Dermis blood vessel endothelial cell (primary cell): ENCODE measurements around the gene ZNF200. TPM values are rescaled to one million over a fixed set of nuclear protein-coding genes. Genes with fewer than 3 reads are reported as not detected.

Experiments used
- DNase-seq: peaks from one replicate; pipeline ENCODE4 v3.0.0; 2010
- total RNA-seq: library from RNA; depleted of rRNA; stranded (reverse); fragments of >200 nt; gene quantifications from 2 replicates; pipeline ENCODE4 v1.2.3, GENCODE V29; 2014

ZNF200 gene
- total RNA-seq, 1 donor from 2014 or later: 11.2 TPM

- DNase-seq: peak; percentile 39
Observed at GRCh38 chr16:3173892-3174617, 60.9 kb downstream of the ZNF200 start.

Other genes with a start within 250 kb of the ZNF200 start
- not detected in 2 replicates for gene CLDN9, start 222.2 kb downstream of the ZNF200 start, total RNA-seq
- gene CLDN6, start 217.0 kb downstream of the ZNF200 start, total RNA-seq: not detected in 2 replicates
- gene TNFRSF12A, start 214.8 kb downstream of the ZNF200 start, total RNA-seq: 45.4 and 48.2 TPM in 2 replicates
- gene HCFC1R1, start 211.2 kb downstream of the ZNF200 start, total RNA-seq: 2.6 and 5.2 TPM in 2 replicates
- 21.4 and 25.4 TPM in 2 replicates for gene THOC6, start 211.1 kb downstream of the ZNF200 start, total RNA-seq
- not detected in 2 replicates for gene BICDL2, start 198.2 kb downstream of the ZNF200 start, total RNA-seq
- 0.09 TPM in 1 of 2 replicates, not detected in the other for gene MMP25, start 188.6 kb downstream of the ZNF200 start, total RNA-seq
- 29.5 and 133 TPM in 2 replicates for gene IL32, start 169.5 kb downstream of the ZNF200 start, total RNA-seq
- gene ZSCAN10, start 135.9 kb downstream of the ZNF200 start, total RNA-seq: not detected in 2 replicates
- 26.2 and 30.2 TPM in 2 replicates for gene ZNF205, start 122.6 kb downstream of the ZNF200 start, total RNA-seq
- 6.6 and 14.6 TPM in 2 replicates for gene ZNF213, start 100.1 kb downstream of the ZNF200 start, total RNA-seq
- not detected in 2 replicates for gene OR1F1, start 47.0 kb downstream of the ZNF200 start, total RNA-seq
- under 0.01 and 0.05 TPM in 2 replicates for gene MEFV, start 21.5 kb upstream of the ZNF200 start, total RNA-seq
- 57.5 and 59.4 TPM in 2 replicates for gene ZNF263, start 48.3 kb upstream of the ZNF200 start, total RNA-seq
- 2.4 and 3.4 TPM in 2 replicates for gene TIGD7, start 70.3 kb upstream of the ZNF200 start, total RNA-seq
- gene ZNF75A, start 70.3 kb upstream of the ZNF200 start, total RNA-seq: 19.6 and 23.5 TPM in 2 replicates
- not detected in 2 replicates for gene OR2C1, start 120.7 kb upstream of the ZNF200 start, total RNA-seq
- gene ZSCAN32, start 165.8 kb upstream of the ZNF200 start, total RNA-seq: 12.4 and 12.6 TPM in 2 replicates
- gene ZNF174, start 166.1 kb upstream of the ZNF200 start, total RNA-seq: 6.4 and 8.0 TPM in 2 replicates
- gene ZNF597, start 208.3 kb upstream of the ZNF200 start, total RNA-seq: 2.4 and 3.7 TPM in 2 replicates
- gene NAA60, start 208.5 kb upstream of the ZNF200 start, total RNA-seq: 19.9 and 22.8 TPM in 2 replicates